ENCODE data around the gene PAIP2B.

DNA sequence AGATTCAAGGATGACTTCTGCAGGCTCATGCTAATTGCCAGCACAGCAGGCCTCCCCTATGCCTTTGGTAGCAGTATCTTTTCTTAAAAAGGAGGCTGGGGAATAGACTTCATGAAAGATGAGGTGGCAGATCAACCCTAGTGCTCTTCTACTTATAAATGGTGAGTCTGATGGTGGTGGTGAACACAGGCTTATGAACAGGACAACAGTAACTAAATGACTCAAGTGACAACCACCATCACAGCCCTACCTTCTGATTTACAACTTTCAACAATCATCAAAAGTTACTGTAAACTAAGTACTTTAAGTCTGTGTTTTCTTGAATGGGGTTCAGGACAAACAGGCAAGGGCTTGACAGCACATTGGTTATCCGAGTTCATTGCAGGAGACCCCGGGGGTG, 39.3 kb downstream of the PAIP2B start:
- TF ChIP-seq, protein P1, sequence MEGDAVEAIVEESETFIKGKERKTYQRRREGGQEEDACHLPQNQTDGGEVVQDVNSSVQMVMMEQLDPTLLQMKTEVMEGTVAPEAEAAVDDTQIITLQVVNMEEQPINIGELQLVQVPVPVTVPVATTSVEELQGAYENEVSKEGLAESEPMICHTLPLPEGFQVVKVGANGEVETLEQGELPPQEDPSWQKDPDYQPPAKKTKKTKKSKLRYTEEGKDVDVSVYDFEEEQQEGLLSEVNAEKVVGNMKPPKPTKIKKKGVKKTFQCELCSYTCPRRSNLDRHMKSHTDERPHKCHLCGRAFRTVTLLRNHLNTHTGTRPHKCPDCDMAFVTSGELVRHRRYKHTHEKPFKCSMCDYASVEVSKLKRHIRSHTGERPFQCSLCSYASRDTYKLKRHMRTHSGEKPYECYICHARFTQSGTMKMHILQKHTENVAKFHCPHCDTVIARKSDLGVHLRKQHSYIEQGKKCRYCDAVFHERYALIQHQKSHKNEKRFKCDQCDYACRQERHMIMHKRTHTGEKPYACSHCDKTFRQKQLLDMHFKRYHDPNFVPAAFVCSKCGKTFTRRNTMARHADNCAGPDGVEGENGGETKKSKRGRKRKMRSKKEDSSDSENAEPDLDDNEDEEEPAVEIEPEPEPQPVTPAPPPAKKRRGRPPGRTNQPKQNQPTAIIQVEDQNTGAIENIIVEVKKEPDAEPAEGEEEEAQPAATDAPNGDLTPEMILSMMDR (tag by site-specific recombination; IDR thresholded peaks at IDR 0.05), result no peak
- TF ChIP-seq KLF10 (tag by site-specific recombination; IDR thresholded peaks at IDR 0.05) (no peak), ZNF433 (tag by site-specific recombination; IDR thresholded peaks at IDR 0.05; ENCODE audit: low read depth) (no peak), ZSCAN16 (tag by site-specific recombination; IDR thresholded peaks at IDR 0.05) (no peak), ZNF10 (tag by site-specific recombination; IDR thresholded peaks at IDR 0.05) (no peak), ZNF350 (tag by site-specific recombination; IDR thresholded peaks at IDR 0.05) (no peak), ZFP3 (tag by site-specific recombination; IDR thresholded peaks at IDR 0.05; ENCODE audit: low read depth) (no peak), ZNF335 (tag by site-specific recombination; conservative IDR thresholded peaks at IDR 0.05) (no peak), EGR2 (tag by site-specific recombination; IDR thresholded peaks at IDR 0.05; ENCODE audit: low read depth) (no peak), ZEB2 (tag by site-specific recombination; IDR thresholded peaks at IDR 0.05) (no peak)
- TF ChIP-seq, protein P2, sequence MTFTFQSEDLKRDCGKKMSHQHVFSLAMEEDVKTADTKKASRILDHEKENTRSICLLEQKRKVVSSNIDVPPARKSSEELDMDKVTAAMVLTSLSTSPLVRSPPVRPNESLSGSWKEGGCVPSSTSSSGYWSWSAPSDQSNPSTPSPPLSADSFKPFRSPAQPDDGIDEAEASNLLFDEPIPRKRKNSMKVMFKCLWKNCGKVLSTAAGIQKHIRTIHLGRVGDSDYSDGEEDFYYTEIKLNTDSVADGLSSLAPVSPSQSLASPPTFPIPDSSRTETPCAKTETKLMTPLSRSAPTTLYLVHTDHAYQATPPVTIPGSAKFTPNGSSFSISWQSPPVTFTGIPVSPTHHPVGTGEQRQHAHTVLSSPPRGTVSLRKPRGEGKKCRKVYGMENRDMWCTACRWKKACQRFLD (tag by site-specific recombination; IDR thresholded peaks at IDR 0.05), result no peak
- TF ChIP-seq, protein P3, sequence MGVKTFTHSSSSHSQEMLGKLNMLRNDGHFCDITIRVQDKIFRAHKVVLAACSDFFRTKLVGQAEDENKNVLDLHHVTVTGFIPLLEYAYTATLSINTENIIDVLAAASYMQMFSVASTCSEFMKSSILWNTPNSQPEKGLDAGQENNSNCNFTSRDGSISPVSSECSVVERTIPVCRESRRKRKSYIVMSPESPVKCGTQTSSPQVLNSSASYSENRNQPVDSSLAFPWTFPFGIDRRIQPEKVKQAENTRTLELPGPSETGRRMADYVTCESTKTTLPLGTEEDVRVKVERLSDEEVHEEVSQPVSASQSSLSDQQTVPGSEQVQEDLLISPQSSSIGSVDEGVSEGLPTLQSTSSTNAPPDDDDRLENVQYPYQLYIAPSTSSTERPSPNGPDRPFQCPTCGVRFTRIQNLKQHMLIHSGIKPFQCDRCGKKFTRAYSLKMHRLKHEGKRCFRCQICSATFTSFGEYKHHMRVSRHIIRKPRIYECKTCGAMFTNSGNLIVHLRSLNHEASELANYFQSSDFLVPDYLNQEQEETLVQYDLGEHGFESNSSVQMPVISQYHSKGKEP (tag by site-specific recombination; IDR thresholded peaks at IDR 0.05), result no peak

All from HEK293 (cell line).